Nephron progenitor cell (in vitro differentiated cells): ENCODE results near the gene AQP12B.

Experiments
- DNase-seq: peaks from one replicate; pipeline ENCODE4 v3.0.0; 2021
- H3K27ac Mint-ChIP-seq: 2 replicates; pipeline ENCODE4 v1.8.0; 2021; ENCODE audit warnings: mild to moderate bottlenecking, moderate library complexity, mixed read lengths
- H3K27me3 Mint-ChIP-seq: 2 replicates; pipeline ENCODE4 v1.8.0; 2021; ENCODE audit warnings: mild to moderate bottlenecking, low read depth, mixed read lengths; ENCODE audit not compliant: poor library complexity
- H3K36me3 Mint-ChIP-seq: 2 replicates; pipeline ENCODE4 v1.8.0; 2021; ENCODE audit warnings: low read depth, mixed read lengths
- H3K4me1 Mint-ChIP-seq: 2 replicates; pipeline ENCODE4 v1.8.0; 2021; ENCODE audit warnings: mixed read lengths
- H3K4me3 Mint-ChIP-seq: 2 replicates; pipeline ENCODE4 v1.8.0; 2021; ENCODE audit warnings: mild to moderate bottlenecking, moderate library complexity, mixed read lengths
- H3K9me3 Mint-ChIP-seq: 2 replicates; pipeline ENCODE4 v1.8.0; 2021; ENCODE audit warnings: mild to moderate bottlenecking, moderate library complexity, mixed read lengths
- TF ChIP-seq, protein P1 (sequence below): fragments of 200-600 bp; sonication (generic); IDR thresholded peaks from 2 replicates; pipeline ENCODE4 v1.5.0; 2021; ENCODE audit warnings: antibody characterized with exemption

Gene AQP12B

DNA sequence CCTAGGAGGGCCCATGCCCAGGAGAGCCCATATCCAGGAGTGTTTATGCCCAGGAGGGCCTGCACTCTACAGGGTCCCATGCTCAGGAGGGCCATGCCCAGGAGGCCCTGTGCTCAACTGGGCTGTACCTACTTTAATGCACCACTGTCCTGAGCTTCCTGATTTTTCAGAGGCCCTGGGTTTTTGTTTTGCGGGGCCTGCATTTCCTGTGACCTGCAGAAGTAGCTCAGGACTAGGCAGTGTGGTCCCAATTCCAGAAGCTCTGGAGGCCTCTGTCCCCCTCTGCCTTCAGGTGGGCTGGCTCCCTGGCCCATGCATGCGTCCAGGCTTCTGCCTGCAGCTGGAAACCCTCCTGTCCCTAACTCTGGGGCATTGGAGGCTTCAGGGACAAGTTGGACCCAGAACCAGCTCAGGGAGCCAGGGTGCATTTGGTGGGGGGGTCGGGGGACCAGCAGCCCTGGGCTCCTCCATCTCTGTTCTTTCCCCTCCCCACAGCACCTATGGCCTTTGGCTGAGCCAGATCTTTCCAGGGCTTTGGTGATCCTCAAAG lies 46.6 kb downstream of the AQP12B start:
- Mint-ChIP-seq H3K9me3 (peaks cover 50% of the 10 kb centered on the region), H3K36me3 (no peaks in the 10 kb centered on the region), H3K27me3 (peaks cover 48% of the 10 kb centered on the region), H3K27ac (no peak overlapping the region), H3K4me1 (no peaks in the 10 kb centered on the region), H3K4me3 (no peak overlapping the region)
- no peak for DNase-seq
- TF ChIP-seq, protein P1, sequence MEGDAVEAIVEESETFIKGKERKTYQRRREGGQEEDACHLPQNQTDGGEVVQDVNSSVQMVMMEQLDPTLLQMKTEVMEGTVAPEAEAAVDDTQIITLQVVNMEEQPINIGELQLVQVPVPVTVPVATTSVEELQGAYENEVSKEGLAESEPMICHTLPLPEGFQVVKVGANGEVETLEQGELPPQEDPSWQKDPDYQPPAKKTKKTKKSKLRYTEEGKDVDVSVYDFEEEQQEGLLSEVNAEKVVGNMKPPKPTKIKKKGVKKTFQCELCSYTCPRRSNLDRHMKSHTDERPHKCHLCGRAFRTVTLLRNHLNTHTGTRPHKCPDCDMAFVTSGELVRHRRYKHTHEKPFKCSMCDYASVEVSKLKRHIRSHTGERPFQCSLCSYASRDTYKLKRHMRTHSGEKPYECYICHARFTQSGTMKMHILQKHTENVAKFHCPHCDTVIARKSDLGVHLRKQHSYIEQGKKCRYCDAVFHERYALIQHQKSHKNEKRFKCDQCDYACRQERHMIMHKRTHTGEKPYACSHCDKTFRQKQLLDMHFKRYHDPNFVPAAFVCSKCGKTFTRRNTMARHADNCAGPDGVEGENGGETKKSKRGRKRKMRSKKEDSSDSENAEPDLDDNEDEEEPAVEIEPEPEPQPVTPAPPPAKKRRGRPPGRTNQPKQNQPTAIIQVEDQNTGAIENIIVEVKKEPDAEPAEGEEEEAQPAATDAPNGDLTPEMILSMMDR = no peak

DNA sequence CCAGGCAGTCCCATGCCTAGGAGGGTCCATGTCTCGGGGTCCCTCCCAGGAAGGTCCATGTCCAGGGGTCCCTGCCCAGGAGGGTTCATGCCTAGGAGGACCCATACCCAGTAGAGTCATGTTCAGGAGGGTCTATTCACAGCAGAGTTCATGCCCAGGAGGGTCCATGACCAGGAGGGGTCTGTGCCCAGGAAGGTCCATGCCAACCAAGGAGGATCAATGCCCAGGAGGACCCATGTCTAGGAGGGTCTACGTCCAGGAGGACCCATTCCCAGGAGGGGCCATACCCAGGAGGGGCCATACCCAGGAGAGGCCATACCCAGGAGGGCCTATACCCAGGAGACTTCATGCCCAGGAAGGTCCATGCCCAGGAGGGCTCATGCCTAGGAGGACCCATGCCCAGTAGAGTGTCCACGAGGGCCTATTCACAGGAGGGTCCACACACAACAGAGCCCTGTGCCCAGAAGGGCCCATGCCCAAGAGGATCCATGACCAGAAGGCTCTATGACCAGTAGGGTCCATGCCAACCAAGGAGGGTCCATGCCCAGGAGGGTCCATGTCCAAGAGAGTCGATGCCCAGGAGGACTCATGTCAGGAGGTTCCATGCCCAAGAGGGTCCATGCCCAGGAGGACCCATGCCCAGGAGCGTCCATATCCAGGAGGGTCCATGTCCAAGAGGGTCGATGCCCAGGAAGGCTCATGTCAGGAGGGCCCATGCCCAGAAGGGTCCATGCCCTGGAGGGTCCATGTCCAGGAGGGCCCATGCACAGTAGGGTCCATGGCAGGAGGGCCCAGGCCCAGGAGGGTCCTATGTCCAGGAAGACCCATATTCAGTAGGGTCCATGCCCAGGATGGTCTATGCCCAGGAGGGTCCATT lies 47.3 kb downstream of the AQP12B start:
- Mint-ChIP-seq H3K27me3 (peaks cover 41% of the 10 kb centered on the region), H3K4me3 (no peak overlapping the region), H3K27ac (no peak overlapping the region), H3K9me3 (peaks cover 50% of the 10 kb centered on the region), H3K4me1 (no peaks in the 10 kb centered on the region), H3K36me3 (no peaks in the 10 kb centered on the region)
- TF ChIP-seq, protein P1 = no peak
- DNase-seq = no peak

DNA sequence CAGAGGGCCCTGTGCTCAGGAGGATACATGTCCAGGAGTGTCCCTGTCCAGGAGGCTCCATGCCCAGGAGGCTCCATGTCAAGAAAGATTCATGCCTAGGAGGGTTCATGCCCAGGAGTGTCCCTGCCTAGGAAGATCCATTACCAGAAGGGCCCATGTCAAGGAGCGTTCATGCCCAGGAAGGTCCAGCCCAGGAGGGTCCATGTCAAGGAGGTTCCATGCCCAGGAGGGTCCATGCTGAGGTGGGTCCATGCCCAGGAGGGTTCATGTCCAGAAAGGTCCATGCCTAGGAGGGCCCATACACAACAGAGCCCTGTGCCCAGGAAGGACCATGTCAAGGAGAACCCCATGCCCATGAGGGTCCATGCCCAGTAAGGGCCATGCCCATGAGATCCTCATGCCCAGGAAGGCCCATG lies 50.4 kb downstream of the AQP12B start:
- H3K4me3 Mint-ChIP-seq = no peak overlapping the region
- no peak for DNase-seq
- H3K36me3 Mint-ChIP-seq = no peaks in the 10 kb centered on the region
- peaks cover 10% of the 10 kb centered on the region for H3K27me3 Mint-ChIP-seq
- peaks cover 42% of the 10 kb centered on the region for H3K9me3 Mint-ChIP-seq
- TF ChIP-seq, protein P1 = no peak
- H3K27ac Mint-ChIP-seq = no peak overlapping the region
- H3K4me1 Mint-ChIP-seq = peaks cover 6% of the 10 kb centered on the region

DNA sequence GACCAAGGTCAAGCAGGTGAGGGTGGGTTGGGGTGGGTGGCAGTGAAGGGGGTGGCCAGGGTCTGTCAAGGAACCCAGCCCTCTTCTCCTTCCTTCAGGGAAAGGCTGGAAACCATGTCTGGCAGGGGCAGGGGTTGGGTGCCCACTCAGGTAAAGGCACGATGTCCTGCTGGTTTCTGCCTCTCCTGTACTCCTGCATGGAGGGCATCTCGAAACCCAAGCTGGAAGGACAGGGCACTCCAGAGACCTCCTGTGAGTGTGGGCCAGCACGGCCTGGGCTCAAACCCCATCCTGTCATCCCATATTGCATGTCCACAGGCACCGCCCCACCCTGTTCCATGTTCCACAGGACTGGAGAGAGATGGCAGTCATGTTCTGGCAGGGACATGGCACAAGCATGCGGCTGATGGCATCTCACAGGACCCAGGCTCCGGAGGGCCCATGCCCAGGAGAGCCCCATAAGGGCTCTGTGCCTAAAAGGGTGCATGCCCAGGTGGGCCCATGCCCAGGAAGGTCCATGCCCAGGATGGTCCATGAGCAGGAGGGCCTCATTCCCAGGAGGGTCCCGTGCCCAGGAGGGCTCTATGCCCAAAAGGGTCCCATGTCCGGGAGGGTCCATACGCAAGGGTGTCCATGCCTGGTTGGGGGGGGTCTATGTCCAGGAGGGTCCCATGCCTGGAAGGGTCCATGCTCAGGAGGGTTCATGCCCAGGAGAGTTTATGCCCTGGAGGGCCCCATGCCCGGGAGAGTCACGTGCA lies 51.0 kb downstream of the AQP12B start:
- Mint-ChIP-seq H3K27ac (no peak overlapping the region), H3K36me3 (no peaks in the 10 kb centered on the region), H3K27me3 (peaks cover 4% of the 10 kb centered on the region), H3K4me1 (peaks cover 11% of the 10 kb centered on the region), H3K4me3 (no peak overlapping the region), H3K9me3 (peaks cover 42% of the 10 kb centered on the region)
- TF ChIP-seq, protein P1 = no peak
- DNase-seq = no peak

DNA sequence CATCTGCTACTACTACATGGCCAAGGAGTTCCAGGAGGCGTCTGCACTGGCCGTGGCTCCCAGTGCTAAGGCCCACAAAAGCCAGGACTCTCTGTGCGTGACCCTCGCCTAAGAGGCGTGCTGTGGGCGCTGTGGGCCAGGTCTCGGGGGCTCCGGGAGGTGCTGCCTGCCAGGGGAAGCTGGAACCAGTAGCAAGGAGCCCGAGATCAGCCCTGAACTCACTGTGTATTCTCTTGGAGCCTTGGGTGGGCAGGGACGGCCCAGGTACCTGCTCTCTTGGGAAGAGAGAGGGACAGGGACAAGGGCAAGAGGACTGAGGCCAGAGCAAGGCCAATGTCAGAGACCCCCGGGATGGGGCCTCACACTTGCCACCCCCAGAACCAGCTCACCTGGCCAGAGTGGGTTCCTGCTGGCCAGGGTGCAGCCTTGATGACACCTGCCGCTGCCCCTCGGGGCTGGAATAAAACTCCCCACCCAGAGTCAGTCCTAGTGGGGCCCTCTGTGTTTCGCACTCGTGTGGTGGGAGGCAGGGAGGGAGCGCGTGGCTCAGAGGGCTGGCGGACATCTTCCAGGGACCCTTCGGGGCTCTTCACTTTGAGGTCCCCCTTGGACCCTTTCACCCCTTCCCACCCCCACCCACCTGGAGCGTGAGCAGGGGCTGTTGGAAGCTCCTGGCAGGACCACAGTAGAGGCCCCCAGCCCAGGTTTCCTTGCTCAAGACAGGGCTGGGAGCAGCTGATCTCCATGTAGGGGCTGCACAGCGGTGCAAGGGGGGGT lies 51.7 kb downstream of the AQP12B start:
- H3K9me3 Mint-ChIP-seq = peaks cover 42% of the 10 kb centered on the region
- no peaks in the 10 kb centered on the region for H3K36me3 Mint-ChIP-seq
- DNase-seq = no peak

More for the DNA sequence above, 51.7 kb downstream of the AQP12B start:
- peaks cover 16% of the 10 kb centered on the region for H3K4me1 Mint-ChIP-seq
- no peak overlapping the region for H3K27ac Mint-ChIP-seq
- TF ChIP-seq, protein P1 = no peak
- no peak overlapping the region for H3K4me3 Mint-ChIP-seq
- H3K27me3 Mint-ChIP-seq = no peaks in the 10 kb centered on the region
